HG03097 (cell line): ENCODE data around the gene CCAR1.
A peak's percentile ranks its signal among the peaks of the same experiment; 100 is the strongest.
"Not testable (repeated sequence)": the region's sequence is repeated elsewhere in the genome, so short reads cannot be mapped to it uniquely, and the experiment has no call there.

Experiments
- ATAC-seq: cut with Tn5 transposase; IDR thresholded peaks from one replicate; pipeline ENCODE4 v1.9.1; 2021; ENCODE audit not compliant: unreplicated experiment, low FRiP score

Gene CCAR1, protein sequence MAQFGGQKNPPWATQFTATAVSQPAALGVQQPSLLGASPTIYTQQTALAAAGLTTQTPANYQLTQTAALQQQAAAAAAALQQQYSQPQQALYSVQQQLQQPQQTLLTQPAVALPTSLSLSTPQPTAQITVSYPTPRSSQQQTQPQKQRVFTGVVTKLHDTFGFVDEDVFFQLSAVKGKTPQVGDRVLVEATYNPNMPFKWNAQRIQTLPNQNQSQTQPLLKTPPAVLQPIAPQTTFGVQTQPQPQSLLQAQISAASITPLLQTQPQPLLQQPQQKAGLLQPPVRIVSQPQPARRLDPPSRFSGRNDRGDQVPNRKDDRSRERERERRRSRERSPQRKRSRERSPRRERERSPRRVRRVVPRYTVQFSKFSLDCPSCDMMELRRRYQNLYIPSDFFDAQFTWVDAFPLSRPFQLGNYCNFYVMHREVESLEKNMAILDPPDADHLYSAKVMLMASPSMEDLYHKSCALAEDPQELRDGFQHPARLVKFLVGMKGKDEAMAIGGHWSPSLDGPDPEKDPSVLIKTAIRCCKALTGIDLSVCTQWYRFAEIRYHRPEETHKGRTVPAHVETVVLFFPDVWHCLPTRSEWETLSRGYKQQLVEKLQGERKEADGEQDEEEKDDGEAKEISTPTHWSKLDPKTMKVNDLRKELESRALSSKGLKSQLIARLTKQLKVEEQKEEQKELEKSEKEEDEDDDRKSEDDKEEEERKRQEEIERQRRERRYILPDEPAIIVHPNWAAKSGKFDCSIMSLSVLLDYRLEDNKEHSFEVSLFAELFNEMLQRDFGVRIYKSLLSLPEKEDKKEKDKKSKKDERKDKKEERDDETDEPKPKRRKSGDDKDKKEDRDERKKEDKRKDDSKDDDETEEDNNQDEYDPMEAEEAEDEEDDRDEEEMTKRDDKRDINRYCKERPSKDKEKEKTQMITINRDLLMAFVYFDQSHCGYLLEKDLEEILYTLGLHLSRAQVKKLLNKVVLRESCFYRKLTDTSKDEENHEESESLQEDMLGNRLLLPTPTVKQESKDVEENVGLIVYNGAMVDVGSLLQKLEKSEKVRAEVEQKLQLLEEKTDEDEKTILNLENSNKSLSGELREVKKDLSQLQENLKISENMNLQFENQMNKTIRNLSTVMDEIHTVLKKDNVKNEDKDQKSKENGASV

DNA sequence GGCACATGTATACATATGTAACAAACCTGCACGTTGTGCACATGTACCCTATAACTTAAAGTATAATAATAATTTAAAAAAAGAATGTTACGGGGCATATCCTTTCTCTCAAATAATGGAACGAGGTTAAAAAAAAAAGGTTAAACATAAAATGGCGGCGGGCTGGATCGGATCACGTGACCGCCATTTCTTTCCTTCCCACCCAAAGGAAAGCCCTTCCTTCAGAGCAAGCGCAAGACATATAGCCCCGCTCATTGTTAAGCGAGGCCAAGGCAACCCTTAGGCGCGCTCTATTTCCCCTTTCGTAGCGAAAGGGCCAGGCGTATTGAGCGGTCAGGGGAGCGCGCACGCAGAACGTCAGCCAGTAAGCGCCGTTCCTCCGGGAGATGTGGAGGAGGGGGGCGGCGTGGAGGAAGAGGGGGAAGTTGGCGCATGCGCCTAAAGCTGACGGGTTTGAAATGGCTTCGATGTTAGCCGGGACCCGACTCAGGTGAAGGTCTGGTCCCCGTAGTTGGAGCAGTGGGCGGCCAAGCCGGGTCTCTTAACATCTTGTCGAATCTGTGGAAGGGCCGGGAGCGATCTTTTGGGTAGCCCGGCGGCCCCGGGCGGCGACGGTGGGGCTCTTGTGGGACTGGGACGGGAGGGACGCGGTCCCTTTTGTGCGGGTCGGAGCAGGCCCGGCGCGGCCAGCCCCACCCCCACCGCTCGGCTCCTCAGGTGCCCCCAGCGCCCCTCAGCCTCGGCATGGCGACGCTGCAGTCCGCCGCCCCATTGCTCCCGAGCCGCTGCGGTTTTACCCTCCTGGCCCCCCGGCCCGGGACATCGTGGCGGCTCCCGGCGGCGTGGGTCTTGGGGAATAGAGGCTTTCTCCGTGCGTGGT is at the start of gene CCAR1:
Gene CCAR1 (plus strand): TSS at position 447 of the 880 bp plus-strand sequence. CDS start 1,266 bp downstream, outside the sequence.
- ATAC-seq, result peak; percentile 98

DNA sequence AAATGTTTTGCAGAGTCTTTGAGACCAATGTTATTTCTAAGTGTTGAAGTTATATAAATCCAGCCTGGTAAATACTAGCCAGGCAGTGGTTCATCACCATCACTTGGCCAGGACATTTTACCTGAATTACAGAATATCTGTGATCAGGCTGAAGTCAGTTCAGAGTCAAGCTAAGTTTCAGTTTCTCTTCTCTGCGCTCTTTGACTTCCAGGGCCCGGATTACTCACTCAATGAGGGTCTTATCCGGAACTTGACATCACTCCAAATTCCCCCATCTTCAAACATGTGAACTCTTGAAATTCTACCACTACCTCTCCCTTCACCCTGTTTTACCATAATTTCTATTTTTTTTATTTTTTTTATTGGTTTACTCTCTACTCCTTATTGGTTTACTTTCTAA is 36.6 kb upstream of the CCAR1 start:
- ATAC-seq, result no peak

DNA sequence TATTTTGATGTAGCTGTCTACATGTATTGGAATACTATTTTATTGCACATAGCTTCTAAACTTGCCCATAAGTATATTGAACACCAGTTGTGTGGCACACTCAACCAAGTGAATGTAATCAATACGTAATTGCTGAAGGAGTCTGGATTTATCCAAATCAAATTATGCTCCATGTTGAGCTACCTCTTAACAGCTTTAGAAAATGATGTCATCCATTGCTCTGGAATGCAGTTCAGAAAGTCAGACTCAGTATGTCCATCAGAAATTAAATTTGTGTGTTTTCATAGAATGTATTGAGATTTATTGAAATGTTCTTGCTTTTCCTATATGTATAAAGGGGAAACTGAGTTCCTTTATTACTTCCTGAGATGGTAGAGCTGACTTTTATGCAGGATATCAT is 25.0 kb upstream of the CCAR1 start:
- ATAC-seq, result no peak

DNA sequence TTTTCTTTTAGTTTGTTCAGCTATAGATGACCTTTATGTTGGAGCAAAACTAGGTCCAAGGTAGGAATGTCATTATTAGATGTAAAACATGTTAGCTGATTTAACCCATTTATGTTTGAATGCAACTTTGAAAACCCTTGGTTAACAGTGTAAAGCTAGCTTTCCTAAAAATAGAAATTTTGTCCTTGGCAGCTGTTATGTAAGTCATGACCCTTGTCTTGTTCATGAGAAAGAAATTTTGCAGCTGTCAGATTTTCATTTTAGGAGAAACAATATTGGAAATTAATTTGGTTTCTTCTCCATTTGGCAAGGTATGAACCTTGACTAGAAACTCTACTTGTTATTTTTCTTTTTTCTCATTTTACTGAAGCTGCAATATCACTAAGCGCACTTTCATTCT is 23.9 kb upstream of the CCAR1 start:
- ATAC-seq, result no peak

DNA sequence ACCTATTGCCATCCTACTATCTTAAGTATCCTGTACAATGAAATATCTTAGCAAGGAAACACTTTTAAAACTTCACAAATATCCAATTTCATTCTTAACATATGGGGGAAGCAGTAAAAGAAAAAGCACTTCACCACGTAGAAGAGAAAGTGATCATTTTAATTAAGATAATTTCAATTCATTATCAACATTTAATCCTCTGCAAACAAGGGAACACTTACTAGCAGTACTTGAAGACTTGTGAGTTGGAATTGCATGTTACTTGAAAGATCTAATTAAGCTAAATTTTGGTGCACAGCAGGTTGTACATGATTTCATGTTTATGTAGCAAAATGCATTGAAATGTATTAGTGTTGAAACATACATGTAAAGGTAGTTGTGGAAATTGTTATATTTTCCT is 20.8 kb upstream of the CCAR1 start:
- ATAC-seq, result no peak

DNA sequence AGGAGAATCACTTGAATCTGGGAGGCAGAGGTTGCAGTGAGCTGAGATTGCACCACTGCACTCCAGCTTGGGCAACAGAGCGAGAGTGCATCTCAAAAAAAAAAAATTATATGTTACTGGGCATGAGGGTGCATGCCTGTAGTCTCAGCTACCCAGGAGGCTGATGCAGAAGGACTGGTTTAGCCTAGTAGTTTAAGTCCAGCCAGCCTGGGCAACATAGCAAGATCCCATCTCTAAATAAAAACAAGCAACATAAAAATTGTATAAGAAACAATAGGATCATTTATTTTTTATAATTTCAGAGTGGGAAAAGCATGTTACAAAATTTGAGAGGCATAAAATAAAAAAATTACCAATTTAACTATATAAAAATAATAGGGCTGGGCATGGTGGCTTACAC is 15.5 kb upstream of the CCAR1 start:
- no peak for ATAC-seq

DNA sequence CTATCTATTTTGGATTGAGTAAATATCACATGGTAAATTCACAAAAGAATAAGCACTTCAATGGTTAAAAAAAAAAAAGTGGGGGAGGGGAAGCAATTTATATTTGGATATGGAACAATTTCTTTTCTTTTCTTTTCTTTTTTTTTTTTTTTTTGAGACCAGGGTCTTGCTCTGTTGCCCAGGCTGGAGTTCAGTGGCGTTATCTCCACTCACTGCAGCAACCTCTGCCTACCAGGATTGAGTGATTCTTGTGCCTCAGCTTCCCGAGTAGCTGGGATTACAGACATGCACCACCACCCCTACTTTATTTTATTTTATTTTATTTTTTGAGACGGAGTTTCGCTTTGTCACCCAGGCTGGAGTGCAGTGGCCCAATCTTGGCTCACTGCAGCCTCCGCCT is 12.1 kb upstream of the CCAR1 start:
- ATAC-seq, result not testable (repeated sequence)

DNA sequence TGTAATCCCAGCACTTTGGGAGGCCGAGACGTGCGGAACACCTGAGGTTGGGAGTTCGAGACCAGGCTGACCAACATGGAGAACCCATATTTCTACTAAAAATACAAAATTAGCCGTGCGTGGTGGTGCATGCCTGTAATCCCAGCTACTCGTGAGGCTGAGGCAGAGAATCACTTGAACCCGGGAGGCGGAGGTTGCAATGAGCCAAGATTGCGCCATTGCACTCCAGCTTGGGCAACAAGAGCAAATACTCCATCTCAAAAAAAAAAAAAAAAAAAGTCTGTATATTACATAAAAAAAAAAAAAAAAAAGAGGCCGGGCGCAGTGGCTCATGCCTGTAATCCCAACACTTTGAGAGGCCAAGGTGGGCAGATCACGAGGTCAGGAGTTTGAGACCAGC is 8.0 kb upstream of the CCAR1 start:
- not testable (repeated sequence) for ATAC-seq

DNA sequence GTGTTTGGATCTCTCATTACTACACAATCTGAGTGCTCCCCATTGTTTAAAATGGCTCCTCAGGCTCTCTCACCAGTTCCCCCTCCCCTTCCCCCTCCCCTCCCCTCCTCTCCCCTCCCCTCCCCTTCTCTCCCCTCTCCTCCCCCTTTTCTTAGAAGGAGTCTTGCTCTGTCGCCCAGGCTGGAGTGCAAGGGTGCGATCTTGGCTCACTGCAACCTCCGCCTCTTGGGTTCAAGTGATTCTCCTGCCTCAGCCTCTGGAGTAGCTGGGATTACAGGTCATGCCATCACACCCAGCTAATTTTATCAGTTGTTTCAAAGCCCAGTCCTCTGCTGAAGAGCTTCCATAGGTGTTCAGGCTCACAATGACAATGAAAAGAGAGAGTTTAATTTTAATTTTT is 3.6 kb upstream of the CCAR1 start:
- no peak for ATAC-seq

DNA sequence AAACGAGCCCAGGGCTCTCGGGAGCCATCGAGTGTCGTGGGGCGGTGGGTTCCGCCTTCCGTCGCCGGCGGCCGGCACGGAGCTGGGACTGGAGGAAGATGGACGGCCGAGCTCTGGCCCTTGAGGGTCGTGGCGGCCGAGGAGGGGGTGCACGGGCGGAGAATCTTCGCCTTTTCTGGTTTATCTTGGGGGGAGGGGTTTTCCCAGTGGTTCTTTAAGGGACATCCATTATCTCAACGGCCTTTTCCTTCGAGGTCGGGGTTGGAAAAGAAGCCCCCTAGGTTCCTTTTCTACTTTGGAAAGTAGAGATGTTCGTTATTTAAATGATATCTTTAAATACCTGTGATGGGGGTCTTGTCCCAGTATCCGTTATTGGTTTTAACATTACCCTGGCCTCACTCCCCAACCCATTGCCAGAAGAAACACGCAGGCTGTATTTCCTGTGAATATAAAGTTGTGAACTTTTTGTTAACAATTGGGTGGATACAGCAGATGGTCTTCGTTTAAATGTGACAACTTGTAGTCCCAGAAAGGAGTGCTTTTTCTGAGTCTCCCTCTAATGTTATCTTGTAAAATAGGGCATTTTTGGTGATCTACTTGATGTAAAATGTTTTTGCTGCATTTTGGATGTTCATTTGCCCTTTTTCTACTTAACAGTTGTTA is 765 bp downstream of the CCAR1 start:
- ATAC-seq, result no peak

DNA sequence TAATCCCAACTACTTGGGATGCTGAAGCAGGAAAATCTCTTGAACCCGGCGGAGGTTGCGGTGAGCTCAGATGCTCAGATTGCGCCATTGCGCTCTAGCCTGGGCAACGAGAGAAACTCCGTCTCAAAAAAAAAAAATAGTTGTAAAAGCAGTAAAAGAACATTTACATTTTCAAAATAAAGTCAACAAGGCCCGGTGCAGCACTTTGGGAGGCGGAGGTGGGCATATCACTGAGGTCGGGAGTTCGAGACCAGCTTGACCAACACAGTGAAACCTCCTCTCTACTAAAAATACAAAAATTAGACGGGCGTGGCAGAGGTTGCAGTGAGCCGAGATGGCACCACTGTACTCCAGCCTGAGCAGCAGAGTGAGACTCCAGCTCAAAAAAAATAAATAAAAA is 4.0 kb downstream of the CCAR1 start:
- no peak for ATAC-seq

DNA sequence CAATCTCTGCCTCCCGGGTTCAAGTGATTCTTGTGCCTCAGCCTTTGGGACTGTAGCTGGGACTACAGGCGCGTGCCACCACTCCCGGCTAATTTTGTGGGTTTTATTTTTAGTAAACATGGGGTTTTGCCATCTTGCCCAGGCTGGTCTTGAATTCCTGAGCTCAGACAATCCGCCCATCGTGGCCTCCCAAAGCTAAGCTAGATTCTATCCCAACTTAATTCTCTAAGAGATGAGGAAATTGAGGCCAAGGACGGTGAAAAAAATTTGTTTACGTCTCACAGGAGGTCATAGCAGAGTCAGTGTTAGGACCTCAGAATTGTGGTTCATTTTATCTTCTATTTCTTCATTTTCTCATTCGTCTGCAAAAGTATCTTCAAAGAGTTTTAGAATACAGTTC is 6.1 kb downstream of the CCAR1 start:
- no peak for ATAC-seq

DNA sequence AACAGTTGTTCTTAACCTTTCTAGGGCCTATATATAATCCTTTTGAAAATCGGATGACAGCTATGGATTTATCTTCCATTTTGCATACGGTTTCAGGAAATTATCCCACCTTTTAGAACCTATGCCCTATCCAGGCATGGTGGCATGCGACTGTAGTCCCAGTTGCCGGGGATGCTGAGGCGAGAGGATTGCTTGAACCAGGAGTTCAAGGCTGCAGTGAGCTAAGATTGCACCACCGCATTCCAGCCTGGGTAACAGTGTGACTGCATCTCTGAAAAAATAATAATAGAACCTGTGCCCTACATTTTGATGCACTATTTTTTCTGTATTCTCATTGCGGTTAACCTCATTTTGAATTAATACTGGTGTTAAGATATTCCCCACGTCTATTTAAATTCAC is 11.6 kb downstream of the CCAR1 start:
- ATAC-seq, result no peak

DNA sequence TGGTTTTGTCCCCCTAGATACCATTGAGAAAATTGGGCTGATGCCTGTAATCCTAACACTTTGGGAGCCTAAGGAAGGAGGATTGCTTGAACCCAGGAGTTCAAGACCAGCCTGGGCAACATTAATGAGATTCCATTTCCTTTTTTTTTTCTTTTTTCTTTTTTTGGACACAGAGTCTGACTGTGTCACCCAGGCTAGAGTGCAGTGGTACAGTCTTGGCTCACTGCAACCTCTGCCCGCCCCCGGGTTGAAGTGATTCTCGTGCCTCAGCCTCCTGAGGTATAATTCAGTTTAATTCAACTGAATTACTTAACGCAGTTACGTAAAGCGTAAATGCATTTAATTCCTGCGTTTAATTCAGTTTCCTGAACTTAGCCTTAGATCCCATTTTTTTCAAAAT is 13.3 kb downstream of the CCAR1 start:
- ATAC-seq, result no peak

DNA sequence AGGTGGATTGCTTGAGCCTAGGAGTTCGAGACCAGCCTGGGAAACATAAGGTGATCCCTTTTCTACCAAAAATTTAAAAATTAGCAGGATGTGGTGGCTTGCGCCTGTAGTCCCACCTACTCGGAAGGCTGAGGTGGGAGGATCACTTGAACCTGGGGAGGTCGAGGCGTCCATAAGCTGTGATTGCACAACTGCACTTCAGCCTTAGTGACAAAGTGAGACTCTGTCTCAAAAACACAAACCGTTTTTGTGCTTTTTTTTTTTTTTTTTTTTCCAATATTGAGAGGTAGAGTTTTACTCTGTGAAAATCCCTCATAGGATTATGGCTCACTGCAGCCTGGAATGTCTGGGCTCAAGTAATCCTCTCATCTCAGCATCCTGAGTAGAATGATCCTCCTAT is 14.1 kb downstream of the CCAR1 start:
- ATAC-seq, result no peak

DNA sequence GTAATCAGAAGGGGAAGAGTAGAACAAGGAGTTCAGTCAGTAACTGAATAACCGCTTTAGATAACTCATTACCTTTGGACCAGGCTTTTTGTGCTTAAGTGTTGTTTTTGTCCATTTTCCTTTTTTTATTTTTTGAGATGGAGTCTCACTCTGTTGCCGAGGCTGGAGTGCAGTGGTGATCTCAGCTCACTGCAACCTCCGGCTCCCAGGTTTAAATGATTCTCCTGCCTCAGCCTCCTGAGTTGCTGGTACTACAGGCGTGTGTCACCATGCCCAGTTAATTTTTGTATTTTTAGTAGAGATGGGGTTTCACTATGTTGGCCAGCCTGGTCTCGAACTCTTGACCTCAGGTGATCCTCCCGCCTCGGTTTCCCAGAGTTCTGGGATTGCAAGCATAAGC is 14.7 kb downstream of the CCAR1 start:
- ATAC-seq, result not testable (repeated sequence)

DNA sequence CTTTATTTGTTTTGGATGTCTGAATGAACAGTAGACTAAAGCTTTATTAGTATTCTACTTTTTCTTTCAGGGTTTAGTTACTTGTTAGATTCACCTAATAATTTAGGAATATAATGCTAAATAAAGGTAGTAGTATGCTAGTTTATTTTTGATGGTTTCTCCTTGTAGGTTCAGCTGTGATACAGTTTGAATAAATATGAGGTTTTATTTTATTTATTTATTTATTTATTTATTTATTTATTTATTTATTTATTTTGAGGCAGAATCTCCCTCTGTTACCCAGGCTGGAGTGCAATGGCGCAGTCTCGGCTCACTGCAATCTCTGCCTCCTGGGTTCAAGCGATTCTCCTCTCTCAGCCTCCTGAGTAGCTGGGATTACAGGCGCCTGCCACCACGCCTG is 19.6 kb downstream of the CCAR1 start:
- ATAC-seq, result not testable (repeated sequence)

DNA sequence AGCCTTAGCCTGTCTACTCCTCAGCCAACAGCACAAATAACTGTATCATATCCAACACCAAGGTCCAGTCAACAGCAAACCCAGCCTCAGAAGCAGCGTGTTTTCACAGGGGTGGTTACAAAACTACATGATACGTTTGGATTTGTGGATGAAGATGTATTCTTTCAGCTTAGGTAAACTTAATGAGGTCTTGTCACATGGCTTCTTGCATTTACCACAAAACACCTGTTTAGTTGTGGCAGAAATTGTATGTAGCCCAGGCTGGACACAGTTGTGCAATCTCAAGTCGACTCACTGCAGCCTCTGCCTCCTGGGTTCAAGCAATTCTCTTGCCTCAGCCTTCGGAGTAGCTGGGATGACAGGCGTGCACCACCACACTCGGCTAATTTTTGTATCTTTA is 21.4 kb downstream of the CCAR1 start:
- ATAC-seq, result no peak

DNA sequence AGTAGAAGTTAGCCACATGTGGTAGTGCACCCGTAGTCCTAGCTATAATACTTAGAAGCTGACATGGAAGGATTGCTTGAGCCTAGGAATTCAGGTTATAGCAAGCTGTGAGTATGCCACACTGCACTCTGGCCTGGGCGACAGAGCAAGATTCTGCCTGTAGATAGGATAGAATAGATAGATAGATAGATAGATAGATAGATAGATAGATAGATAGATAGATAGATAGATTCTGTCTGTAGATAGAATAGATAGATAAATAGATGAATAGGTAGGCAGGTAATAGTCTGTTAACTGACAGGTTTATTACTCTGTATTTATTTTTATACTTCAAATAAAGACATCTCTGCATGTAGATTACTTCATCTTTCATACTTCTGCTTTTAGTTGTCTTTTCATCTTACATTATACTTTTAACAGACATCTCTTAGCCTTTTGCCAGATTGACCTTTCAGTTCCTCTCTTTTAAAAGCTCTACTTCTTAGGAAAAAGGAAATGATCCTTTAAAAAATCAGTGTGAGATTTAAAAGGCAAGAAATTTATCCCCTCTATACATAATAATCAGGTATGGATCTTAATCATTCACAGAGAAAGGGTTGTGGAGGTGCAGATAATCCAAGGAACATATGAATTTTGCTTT is 31.8 kb downstream of the CCAR1 start:
- ATAC-seq, result no peak
